GM18951 (cell line): ENCODE measurements around the gene SERINC4.
A peak's percentile ranks its signal among the peaks of the same experiment; 100 is the strongest.
"Not testable (repeated sequence)": the region's sequence is repeated elsewhere in the genome, so short reads cannot be mapped to it uniquely, and the experiment has no call there.

Experiments used
- POLR2A ChIP-seq: IDR thresholded peaks from 4 replicates; pipeline ENCODE4 v1.6.1; 2011; ENCODE audit warnings: mild to moderate bottlenecking; ENCODE audit not compliant: insufficient read length, insufficient read depth; ENCODE audit errors: extremely low read depth
- in situ Hi-C: fragments of 300-500 bp; cut with MboI; formaldehyde crosslinking; loops from one replicate; pipeline ENCODE4 v1.12.0; 2022; ENCODE audit warnings: low sequenced_read_pairs, mixed read lengths, inconsistent platforms; ENCODE audit not compliant: unreplicated experiment

The SERINC4 gene

GRCh38 chr15:43808960-43809678, 9.1 kb upstream of the SERINC4 start:
- TF ChIP-seq POLR2A, result no peak
- in situ Hi-C loops, result no loop called here

- in situ Hi-C loops, result no loop called here
- TF ChIP-seq POLR2A, result no peak
Measured at GRCh38 chr15:43808435-43808950, 8.5 kb upstream of the SERINC4 start.

GRCh38 chr15:43802676-43803075, 2.7 kb upstream of the SERINC4 start:
- in situ Hi-C loops, result not testable (repeated sequence)

DNA sequence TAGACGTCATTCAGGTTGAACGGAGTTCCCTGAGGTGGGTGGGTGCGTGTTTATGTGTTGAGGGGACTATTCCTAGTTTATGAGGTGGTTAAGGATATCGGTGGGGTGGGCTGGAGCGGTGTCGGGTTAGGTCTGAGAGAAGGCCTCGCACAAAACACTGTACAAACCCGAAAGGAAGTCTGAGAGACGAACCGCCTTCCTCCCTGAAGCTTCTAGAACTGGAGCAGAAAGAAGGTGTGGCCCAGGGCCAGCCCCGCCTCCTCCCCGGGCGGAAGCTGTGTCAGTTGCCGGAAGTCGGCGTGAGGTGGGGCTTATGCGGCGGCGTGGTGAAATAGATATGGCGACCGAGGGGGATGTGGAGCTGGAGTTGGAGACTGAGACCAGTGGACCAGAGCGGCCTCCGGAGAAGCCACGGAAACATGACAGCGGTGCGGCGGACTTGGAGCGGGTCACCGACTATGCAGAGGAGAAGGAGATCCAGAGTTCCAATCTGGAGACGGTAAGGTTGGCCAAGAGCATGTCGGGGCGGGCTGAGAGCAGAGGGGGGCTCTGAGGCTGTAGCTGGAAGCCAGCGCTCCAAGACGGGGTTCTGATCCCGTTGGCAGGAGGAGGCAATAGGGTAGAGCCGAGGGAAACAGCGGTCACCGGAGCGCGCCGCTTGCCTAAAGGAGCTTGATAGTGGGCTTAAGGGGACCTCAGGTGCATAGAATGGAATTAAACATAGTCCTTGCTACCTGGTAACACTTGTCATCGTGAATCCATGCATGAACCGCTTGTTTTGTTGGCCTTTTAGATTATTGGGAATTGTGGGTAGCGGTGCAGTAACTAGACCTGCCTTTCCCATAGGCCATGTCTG, 494 bp upstream of the SERINC4 start, which contains the start of gene HYPK:
Gene HYPK, plus strand, starts transcription at position 314 of the 856 bp plus-strand sequence. Its CDS starts 24 bp downstream, at position 338.
- in situ Hi-C loops, result no loop called here
- peak; percentile 78 for TF ChIP-seq POLR2A

- TF ChIP-seq POLR2A, result no peak
- in situ Hi-C loops, result no loop called here
Measured at GRCh38 chr15:43799209-43799944, 643 bp downstream of the SERINC4 start.

- in situ Hi-C loops, result no loop called here
Measured at GRCh38 chr15:43796566-43796965, 3.5 kb downstream of the SERINC4 start.

GRCh38 chr15:43795997-43796396, 4.0 kb downstream of the SERINC4 start:
- TF ChIP-seq POLR2A, result no peak
- in situ Hi-C loops, result no loop called here

More at GRCh38 chr15:43796566-43796965, 3.5 kb downstream of the SERINC4 start:
- no peak for TF ChIP-seq POLR2A

DNA sequence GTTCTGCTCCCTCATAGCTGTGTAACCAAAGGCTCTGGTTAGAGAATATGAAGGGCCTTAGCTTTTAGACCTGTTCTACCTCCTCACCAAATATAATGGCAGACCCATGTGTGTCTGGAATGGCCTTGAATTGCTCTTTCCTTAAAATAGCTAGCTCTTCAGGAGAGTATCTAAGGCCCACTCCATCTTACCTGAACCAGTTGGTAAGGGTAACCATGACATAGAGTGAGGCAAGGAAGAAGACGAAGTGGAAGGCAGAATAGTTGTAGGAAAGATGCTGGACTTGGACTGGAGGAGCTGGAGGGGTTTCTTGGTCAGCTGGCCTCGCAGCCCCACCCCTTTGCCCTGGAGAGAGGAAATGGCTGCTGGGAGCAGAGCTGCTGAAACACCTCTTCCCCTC, 4.8 kb downstream of the SERINC4 start:
- no peak for TF ChIP-seq POLR2A
- in situ Hi-C loops, result no loop called here

DNA sequence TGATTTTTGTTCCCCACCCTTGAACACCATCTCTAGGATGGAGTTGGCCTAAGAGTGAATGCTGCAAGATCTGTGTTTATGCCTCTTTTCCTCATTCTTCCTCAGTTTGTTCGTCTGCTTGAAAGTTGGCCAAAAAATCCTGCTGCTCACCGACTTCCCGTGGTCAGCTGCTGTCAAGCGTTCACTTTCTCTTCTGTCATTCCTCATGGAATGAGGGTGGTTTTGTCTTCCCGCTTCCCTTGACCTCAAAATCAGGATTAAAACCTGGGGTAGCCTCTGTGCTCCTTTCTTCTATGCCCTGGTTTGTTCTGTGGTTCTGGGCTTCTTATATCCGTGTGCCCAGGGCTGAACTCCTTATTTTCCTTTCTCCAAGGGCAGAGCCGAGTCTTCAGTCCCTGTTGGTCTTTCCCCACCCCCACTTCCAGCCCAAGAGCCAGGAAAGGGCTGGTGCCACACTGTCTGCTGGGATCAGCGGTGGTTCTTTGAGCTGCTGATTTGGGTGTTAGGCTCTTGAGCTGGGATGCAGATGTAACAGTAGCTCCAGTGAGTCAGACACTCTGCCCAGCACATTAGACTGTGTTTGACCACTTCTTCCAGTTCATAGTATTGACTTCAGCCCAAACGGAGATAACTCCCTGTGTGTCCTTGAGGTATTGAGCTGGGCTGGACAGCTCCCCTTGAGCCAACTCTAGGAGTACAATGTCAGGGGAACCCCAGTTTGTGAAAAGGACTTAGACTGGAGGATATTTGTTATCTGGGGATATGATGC, 5.6 kb downstream of the SERINC4 start:
- peak; percentile 22 for TF ChIP-seq POLR2A
- in situ Hi-C loops, result no loop called here

DNA sequence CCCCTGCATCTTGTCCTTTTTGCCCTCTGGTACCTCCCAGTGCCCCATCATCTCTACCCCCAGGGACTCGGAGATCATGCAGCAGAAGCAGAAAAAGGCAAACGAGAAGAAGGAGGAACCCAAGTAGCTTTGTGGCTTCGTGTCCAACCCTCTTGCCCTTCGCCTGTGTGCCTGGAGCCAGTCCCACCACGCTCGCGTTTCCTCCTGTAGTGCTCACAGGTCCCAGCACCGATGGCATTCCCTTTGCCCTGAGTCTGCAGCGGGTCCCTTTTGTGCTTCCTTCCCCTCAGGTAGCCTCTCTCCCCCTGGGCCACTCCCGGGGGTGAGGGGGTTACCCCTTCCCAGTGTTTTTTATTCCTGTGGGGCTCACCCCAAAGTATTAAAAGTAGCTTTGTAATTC, 6.4 kb downstream of the SERINC4 start:
- TF ChIP-seq POLR2A, result no peak
- in situ Hi-C loops, result no loop called here

GRCh38 chr15:43792761-43793476, 7.1 kb downstream of the SERINC4 start:
- in situ Hi-C loops, result no loop called here
- no peak for TF ChIP-seq POLR2A
